ENCODE data around the gene EXOC6B. TPM values are rescaled to one million over a fixed set of nuclear protein-coding genes. Genes with fewer than 3 reads are reported as not detected.

EXOC6B gene
- total RNA-seq, 2 donors from 2014 or later: 51.3 to 68.9 TPM

DNA sequence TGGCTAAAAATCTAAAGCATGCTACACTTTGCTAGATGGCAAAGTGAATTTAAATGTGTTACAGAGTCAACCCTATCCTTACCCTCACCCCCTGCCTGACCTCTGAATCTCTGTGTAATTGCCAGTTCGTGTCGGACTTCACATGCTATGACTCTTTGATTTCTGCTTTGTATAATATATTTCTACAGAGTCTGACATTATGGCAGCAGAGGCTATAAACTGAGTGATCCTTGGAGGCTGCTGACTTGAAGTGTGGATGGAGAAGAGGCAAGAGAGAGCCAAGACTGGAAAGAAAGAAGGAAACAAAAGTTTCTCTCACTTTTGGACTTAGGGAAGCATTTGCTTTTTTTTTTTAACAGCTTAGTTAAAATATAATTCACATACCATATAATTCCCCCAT lies 588.3 kb downstream of the EXOC6B start:
- H3K4me3 ChIP-seq (ENCODE audit: low read length): no peak overlapping the region
- no peak overlapping the region for H3K9ac ChIP-seq (ENCODE audit: extremely low read depth, low read length, poor library complexity, severe bottlenecking)
- 93% methylated on average over 2 of the region's 2 CpGs; no CpG with 5 or more reads in 1 of the 2 experiments for WGBS, 2 experiments (ENCODE audit: insufficient coverage in 1 of 2, insufficient read length in 1 of 2)
- H3K9me3 ChIP-seq (ENCODE audit: control insufficient read depth, low read length): no peaks in the 10 kb centered on the region
- Mint-ChIP-seq H3K27me3 (ENCODE audit: insufficient read depth) (no peaks in the 10 kb centered on the region), H3K4me1 (peaks cover 14% of the 10 kb centered on the region), H3K9me3 (no peaks in the 10 kb centered on the region), H3K4me3 (no peak overlapping the region), H3K27ac (no peak overlapping the region), H3K36me3 (ENCODE audit: low read depth) (no peaks in the 10 kb centered on the region)
- no peaks in the 10 kb centered on the region for H3K36me3 ChIP-seq (ENCODE audit: control insufficient read depth, insufficient read depth, low read length)
- no peak overlapping the region for H3K27ac ChIP-seq (ENCODE audit: low read depth, low read length)
- no peaks in the 10 kb centered on the region for H3K4me1 ChIP-seq (ENCODE audit: control insufficient read depth, insufficient read depth, low read length)
- TF ChIP-seq, protein P1, sequence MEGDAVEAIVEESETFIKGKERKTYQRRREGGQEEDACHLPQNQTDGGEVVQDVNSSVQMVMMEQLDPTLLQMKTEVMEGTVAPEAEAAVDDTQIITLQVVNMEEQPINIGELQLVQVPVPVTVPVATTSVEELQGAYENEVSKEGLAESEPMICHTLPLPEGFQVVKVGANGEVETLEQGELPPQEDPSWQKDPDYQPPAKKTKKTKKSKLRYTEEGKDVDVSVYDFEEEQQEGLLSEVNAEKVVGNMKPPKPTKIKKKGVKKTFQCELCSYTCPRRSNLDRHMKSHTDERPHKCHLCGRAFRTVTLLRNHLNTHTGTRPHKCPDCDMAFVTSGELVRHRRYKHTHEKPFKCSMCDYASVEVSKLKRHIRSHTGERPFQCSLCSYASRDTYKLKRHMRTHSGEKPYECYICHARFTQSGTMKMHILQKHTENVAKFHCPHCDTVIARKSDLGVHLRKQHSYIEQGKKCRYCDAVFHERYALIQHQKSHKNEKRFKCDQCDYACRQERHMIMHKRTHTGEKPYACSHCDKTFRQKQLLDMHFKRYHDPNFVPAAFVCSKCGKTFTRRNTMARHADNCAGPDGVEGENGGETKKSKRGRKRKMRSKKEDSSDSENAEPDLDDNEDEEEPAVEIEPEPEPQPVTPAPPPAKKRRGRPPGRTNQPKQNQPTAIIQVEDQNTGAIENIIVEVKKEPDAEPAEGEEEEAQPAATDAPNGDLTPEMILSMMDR (conservative IDR thresholded peaks at IDR 0.05): no peak
- DNase-seq: no peak
- H3K27me3 ChIP-seq (ENCODE audit: control insufficient read depth, insufficient read depth, low read length, poor library complexity, severe bottlenecking): no peaks in the 10 kb centered on the region

DNA sequence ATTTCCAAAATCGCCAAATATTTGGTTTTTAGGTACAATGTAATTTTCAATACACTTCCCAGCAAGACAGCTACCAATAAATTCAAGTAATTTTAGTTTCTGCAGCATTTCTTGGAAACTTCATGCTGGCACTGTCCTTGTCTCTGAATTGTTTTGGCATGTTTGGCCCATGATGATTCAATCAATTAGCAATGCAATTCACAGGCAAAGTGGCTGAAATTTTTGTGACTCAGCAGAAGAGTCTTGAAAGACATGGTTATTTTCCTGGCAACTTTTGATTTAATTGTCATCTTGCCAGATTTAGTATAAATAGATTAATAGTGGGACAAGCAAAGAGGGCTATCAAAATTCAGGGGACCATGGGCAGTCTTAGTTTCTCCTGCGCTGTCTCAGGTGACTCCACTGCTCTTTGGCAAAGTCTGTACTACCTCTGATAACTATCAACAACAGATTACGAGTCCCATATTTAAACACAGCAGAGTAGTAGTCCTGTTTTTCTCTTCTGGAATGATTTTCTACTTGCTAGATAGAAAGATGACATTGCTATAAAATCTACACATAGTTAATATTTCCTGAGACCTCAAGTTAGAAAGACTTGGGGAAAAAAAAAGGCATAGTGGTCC lies 589.3 kb downstream of the EXOC6B start:
- TF ChIP-seq, protein P1 (conservative IDR thresholded peaks at IDR 0.05): no peak
- Mint-ChIP-seq H3K36me3 (ENCODE audit: low read depth) (no peaks in the 10 kb centered on the region), H3K9me3 (no peaks in the 10 kb centered on the region), H3K27ac (peak overlapping the region; percentile 72), H3K27me3 (ENCODE audit: insufficient read depth) (no peaks in the 10 kb centered on the region), H3K4me1 (peaks cover 14% of the 10 kb centered on the region), H3K4me3 (no peak overlapping the region)
- DNase-seq: no peak
- H3K27ac ChIP-seq (ENCODE audit: low read depth, low read length): no peak overlapping the region
- no peak overlapping the region for H3K4me3 ChIP-seq (ENCODE audit: low read length)
- no peaks in the 10 kb centered on the region for H3K9me3 ChIP-seq (ENCODE audit: control insufficient read depth, low read length)
- no peaks in the 10 kb centered on the region for H3K4me1 ChIP-seq (ENCODE audit: control insufficient read depth, insufficient read depth, low read length)
- WGBS, 2 experiments (ENCODE audit: insufficient coverage in 1 of 2, insufficient read length in 1 of 2): 77 to 100% methylated on average over 1 to 3 of the region's 3 CpGs
- no peaks in the 10 kb centered on the region for H3K36me3 ChIP-seq (ENCODE audit: control insufficient read depth, insufficient read depth, low read length)
- no peak overlapping the region for H3K9ac ChIP-seq (ENCODE audit: extremely low read depth, low read length, poor library complexity, severe bottlenecking)
- H3K27me3 ChIP-seq (ENCODE audit: control insufficient read depth, insufficient read depth, low read length, poor library complexity, severe bottlenecking): no peaks in the 10 kb centered on the region

DNA sequence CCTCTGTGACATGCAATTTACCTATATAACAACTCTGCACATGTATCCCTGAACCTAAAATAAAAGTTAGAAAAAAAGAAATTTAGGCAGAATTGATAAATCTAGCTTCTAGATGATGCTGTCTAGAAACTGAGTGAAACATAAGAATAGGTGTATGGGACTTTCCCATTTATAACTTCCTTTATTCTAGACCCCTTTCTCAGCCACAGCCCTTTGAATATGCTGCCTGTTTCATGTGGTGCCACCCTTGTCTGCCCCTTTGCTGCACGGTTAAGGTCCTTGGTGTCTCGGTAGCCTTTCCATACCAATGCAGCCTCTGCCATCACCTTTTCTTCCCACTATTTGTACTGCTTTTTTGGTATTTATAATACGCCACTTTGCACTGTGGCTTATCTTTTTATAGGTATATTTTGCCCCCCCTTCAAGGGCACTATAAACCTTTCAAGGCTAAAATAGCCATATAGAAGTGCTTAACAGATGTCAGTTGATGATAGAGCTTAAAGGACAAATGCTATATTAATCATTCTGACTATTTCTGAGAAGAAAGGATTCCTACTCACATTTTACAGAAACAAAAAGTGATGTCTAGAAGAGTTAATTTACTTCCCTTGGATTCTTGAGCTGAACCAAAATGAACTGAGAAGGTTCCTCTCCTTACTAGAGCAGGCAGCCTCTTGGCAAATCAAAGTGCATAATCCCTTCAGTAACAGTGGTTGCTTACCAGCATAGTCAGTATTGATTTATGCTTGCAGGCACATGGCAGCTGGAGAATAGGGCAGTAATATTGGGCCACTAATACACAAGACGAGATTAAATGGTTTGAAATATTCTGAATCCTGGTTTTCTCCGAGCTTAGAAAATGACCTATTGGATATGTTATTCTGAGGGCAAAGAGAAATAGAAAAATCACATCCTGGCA lies 590.1 kb downstream of the EXOC6B start:
- H3K4me1 ChIP-seq (ENCODE audit: control insufficient read depth, insufficient read depth, low read length): no peaks in the 10 kb centered on the region
- H3K27me3 Mint-ChIP-seq (ENCODE audit: insufficient read depth): no peaks in the 10 kb centered on the region
- no peak overlapping the region for H3K4me3 ChIP-seq (ENCODE audit: low read length)
- 84 to 93% methylated on average over 2 to 5 of the region's 5 CpGs for WGBS, 2 experiments (ENCODE audit: insufficient coverage in 1 of 2, insufficient read length in 1 of 2)
- no peak for DNase-seq
- peak overlapping the region; percentile 72 for H3K27ac Mint-ChIP-seq
- H3K9ac ChIP-seq (ENCODE audit: extremely low read depth, low read length, poor library complexity, severe bottlenecking): no peak overlapping the region
- H3K9me3 ChIP-seq (ENCODE audit: control insufficient read depth, low read length): no peaks in the 10 kb centered on the region
- no peaks in the 10 kb centered on the region for H3K36me3 Mint-ChIP-seq (ENCODE audit: low read depth)
- H3K4me1 Mint-ChIP-seq: peaks cover 14% of the 10 kb centered on the region
- H3K4me3 Mint-ChIP-seq: no peak overlapping the region
- H3K9me3 Mint-ChIP-seq: no peaks in the 10 kb centered on the region
- H3K27me3 ChIP-seq (ENCODE audit: control insufficient read depth, insufficient read depth, low read length, poor library complexity, severe bottlenecking): no peaks in the 10 kb centered on the region
- no peak overlapping the region for H3K27ac ChIP-seq (ENCODE audit: low read depth, low read length)
- H3K36me3 ChIP-seq (ENCODE audit: control insufficient read depth, insufficient read depth, low read length): no peaks in the 10 kb centered on the region
- TF ChIP-seq, protein P1 (conservative IDR thresholded peaks at IDR 0.05): no peak
